HK-2 (cell line): Measurements from ENCODE around the gene CPB1.
A peak's percentile ranks its signal among the peaks of the same experiment; 100 is the strongest.

Experiments
- DNase-seq: peaks from one replicate; pipeline ENCODE4 v3.0.0-alpha.2; 2018; ENCODE audit not compliant: unreplicated experiment

CPB1 gene

DNA sequence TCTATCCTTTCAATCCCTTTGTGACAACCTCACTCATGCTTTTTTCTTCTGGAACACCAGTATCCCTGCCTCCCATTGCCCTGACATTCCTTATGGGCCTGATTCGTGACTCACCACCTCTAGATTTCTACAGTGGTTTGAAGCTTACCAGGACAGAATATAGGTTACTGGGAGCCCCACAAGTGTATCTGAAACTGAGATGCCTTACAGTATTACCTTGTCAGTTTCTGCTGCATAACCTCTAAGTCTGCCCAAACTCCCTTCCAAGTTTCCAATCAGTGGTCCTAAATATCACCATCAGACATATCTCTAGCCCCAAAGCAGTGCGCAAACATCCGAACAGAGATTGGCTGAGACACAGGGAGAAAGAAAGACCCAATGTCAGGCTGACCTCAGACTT is 5.6 kb downstream of the CPB1 start:
- DNase-seq: peak; percentile 2

GRCh38 chr3:148839805-148840204 is 12.2 kb downstream of the CPB1 start:
- DNase-seq: no peak

DNA sequence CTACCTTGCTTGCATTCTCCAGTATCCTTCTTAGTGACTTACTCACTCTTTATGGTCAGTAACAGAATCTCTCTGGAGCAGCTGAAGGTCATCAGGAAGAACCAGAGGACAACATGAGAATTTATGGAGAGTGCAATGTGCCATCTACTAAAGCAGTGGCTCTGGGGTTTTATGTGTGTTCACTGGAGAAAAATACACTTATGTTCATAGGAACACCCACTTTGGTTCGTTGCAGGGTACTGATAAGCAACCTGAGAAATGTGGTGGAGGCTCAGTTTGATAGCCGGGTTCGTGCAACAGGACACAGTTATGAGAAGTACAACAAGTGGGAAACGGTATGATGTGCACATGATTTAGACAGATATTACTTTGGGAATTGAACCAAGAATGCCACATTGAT is 12.8 kb downstream of the CPB1 start:
- DNase-seq: no peak

DNA sequence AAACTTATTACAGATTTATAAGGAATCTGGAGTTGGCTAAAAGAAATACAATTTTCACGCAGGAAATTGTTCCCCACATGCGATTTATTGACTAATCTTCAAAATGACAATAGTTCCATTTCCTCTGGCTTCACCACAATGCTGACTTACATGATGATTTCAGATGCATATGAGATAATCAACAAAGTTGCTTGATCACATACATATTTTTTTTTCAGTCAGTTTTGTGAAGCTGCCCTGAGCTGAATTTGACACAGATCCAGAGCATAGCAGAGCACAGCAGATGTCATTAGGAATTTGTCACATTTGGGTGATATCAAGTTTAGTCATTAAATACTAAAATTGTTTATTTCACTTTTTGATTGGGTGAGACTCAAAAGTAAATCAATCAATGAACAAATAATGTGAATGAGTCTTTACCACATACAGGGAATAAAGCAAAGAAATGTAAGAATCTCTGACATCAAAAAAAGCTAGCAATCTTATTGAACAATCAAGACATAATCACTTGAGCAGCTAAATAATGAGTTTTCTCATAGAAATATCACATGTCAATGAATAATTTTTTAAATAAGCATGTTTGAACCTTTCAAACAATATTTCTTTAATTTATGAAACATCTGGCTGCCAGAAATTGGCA is 18.3 kb downstream of the CPB1 start:
- DNase-seq: no peak

DNA sequence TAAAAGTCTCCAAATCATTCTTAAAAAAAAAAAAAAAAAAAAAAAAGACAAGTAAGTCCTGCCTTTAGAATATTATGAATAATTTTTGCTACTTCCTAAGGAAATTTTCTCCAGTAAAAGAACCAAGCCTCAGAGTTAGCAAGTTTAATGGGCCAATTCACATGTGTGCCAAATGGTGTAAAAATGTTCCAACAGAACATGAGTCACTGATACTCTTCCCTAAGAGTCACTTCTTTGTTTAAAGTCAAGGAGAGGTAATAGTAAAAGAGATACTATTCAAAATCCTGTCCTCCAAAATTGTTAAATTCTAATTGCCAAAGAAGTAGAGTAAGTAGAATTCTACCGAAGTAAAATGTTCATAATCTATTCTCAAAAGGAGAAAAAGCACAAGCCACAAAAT is 19.7 kb downstream of the CPB1 start:
- no peak for DNase-seq

GRCh38 chr3:148848410-148848809 is 20.8 kb downstream of the CPB1 start:
- DNase-seq: no peak

GRCh38 chr3:148852271-148852992 is 24.8 kb downstream of the CPB1 start:
- no peak for DNase-seq

- no peak for DNase-seq
Observed at GRCh38 chr3:148853076-148853475, 25.5 kb downstream of the CPB1 start.

DNA sequence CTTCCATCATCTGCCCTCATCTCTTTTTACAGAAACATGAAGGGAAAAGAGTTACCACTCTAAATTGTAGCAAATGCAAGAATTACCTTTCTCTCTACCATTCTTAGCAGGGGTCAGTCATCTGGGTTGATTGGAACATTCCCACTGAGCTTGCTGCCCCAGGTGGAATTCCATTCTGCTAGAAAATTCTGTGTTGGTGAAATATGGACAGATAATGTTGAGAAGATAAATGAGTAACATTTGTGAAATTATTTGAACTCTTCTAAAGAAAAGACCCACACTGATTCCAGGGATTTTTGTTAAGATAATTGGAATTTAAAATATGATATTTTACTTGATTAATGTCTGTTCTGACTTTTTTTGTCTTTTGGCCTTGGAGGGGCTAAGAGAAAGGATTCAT is 26.4 kb downstream of the CPB1 start:
- no peak for DNase-seq

GRCh38 chr3:148856384-148856783 is 28.8 kb downstream of the CPB1 start:
- no peak for DNase-seq

GRCh38 chr3:148857316-148857715 is 29.7 kb downstream of the CPB1 start:
- no peak for DNase-seq

DNA sequence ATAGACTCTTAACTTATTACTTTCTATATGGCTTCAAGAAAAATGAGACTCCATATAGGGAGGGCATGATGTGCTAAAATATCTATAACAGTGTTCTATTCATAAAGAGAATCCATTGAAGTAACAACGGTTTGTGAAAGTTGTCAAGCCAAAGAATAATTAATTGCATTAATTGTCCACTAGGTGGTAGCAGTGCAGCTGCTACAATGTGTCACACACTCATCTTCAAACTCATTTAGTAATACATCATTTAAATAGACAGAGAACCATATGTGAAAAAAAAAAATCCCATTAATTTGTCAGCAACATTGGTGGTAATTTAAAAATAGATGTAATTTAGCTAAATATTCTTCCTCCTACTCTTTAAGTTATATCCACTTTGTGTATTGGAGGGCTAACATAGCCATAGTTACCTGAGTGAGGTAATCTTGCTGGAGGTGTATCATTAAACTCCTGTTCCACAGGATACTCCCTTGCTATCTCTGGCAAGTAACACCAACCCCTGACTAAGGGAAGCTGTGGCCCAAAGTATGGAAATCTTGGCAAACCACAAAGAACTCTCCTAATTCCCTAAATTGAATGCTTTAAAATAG is 33.8 kb downstream of the CPB1 start:
- no peak for DNase-seq

DNA sequence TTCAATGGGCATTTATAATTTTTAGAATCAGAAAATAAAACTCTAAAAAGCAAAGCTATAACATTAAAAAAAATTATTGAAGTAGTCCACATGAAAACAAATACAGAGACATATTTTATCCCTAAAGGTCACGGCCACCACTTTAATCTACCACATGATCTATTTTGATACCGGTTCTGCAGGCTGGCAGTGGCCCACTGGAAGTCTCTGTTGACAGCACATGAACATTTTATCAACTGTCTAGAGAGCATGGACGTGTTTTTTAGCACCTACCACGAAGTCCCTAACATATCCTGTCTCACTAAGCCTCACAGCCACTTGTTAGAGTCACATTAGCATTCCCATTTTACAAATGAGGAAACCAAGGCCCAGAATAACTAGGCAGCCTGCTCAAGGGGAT is 35.7 kb downstream of the CPB1 start:
- DNase-seq: no peak

DNA sequence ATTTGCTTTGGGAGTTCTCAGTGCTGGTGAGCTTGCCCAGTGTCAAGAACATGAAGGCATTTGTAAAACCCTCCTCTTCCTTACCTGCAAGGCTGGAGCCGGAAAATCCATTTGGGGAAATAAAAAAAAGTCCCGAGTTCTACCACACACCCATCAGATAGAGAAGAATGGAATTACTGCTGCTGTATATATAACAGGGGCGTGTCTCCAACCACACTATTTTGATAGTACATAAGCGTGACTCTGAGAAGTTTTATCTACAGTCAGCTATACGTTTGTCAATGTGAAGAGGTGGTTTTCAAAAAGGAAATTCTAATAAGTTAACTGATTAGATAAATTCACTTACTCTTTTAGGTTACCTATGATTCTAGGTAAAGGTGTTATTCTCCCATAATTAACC is 36.2 kb downstream of the CPB1 start:
- DNase-seq: no peak

GRCh38 chr3:148865049-148865448 is 37.4 kb downstream of the CPB1 start, which contains the start of gene CPA3:
Gene CPA3 (plus strand): TSS chr3:148865296. CDS start chr3:148865308, 12 bp downstream.
- no peak for DNase-seq

GRCh38 chr3:148866261-148866660 is 38.6 kb downstream of the CPB1 start:
- DNase-seq: no peak

DNA sequence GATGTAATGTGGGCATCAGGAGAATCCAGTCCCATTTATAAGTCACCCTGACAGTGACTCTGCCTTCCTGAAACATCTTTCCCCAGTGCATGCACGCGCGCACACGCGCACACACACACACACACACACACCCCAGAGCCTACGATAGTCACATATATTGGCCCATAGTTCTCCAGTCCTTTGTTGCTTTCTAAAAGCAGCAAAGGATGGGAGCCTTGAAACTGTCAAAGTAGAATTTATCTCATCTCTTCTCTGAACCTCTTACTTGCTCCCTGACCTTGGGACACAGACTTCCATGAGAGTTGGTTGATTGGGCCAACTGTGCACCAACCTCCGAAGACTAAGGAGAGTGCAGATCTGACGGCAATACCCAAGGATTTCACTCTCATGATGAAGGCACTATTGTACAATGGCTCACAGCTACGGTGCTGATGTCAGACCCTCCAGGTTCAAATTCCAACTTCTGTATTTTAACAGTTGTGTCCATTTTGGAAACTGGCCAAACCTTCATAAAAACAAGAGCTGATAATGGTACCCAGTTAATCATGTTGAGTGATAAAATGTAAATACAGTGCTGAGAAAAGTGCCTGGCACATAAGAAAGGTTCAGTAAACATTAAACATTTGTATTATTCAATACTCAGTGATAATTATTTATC is 45.8 kb downstream of the CPB1 start:
- no peak for DNase-seq

DNA sequence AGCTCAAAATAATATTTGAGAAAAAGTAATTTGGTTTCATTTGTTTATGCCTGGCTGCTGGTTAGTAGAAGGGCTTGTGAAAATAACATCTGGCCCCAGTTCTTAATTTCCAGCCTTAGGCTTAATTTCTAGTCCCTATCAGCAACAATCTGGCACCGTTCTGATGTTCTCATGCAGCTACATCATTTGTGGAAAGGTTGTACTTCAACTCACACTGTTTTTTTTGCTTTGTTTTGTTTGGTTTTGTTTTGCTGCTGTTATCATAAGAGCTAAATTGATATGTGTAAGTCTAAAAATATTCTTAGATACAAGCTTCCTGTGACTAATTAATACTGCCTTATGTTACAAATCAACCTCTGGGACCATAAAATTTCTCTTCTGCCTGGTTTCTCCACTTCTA is 46.4 kb downstream of the CPB1 start:
- DNase-seq: no peak

DNA sequence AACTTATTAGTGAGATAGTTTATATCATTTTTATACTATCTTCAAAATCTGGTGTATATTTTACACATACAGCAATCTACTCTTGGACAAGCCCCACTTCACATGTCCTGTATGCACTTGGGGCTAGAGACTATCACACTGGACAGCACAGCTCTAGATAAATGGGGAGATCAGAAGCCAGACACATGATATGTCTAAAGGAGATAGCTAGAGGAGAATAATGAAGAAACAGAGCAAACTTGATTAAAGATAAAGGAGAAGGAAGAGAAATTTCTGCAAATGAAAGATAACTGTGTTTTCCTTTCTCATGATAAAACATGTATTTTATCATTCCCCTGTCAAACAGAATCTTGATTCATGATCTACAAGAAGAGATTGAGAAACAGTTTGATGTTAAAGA is 50.5 kb downstream of the CPB1 start:
- no peak for DNase-seq

GRCh38 chr3:148879256-148879655 is 51.6 kb downstream of the CPB1 start:
- no peak for DNase-seq

- peak; percentile 5 for DNase-seq
Observed at GRCh38 chr3:148880681-148881080, 53.1 kb downstream of the CPB1 start.

GRCh38 chr3:148881286-148881685 is 53.7 kb downstream of the CPB1 start:
- no peak for DNase-seq

- DNase-seq: no peak
Observed at GRCh38 chr3:148882288-148882687, 54.7 kb downstream of the CPB1 start.
